Esophagus squamous epithelium (tissue), 5 donors: ENCODE measurements around the gene YEATS4. TPM values are rescaled to one million over a fixed set of nuclear protein-coding genes. Genes with fewer than 3 reads are reported as not detected.

Source experiments
- DNase-seq: peaks from one replicate; lab custom pipeline; 2025; lab: John Stamatoyannopoulos, UW
- H3K27ac ChIP-seq, 4 donors: fragments of 200-600 bp; sonication (generic); one replicate each; pipeline ENCODE4 v1.5.1; 2016 to 2019; ENCODE audit warnings: mild to moderate bottlenecking in 1 of 4
- H3K27me3 ChIP-seq, 4 donors: fragments of 200-600 bp; sonication (generic); 1 replicate in 3 of 4; 2 replicates in 1 of 4; pipeline versions ENCODE4 v1.5.1 to v1.6.0; 2017 to 2021; ENCODE audit warnings: antibody characterized with exemption in 1 of 4
- H3K36me3 ChIP-seq, 3 donors: fragments of 200-600 bp; sonication (generic); one replicate each; pipeline ENCODE4 v1.5.1; 2016 to 2019
- H3K4me1 ChIP-seq, 3 donors: fragments of 200-600 bp; sonication (generic); one replicate each; pipeline ENCODE4 v1.5.1; 2017 to 2019
- H3K4me3 ChIP-seq, 4 donors: fragments of 200-600 bp; sonication (generic); 1 replicate in 3 of 4; 2 replicates in 1 of 4; pipeline ENCODE4 v1.5.1; 2016 to 2019; ENCODE audit warnings: mild to moderate bottlenecking in 2 of 4, moderate library complexity in 1 of 4
- H3K9me3 ChIP-seq, 3 donors: fragments of 200-600 bp; sonication (generic); one replicate each; pipeline ENCODE4 v1.5.1; 2016 to 2019
- CTCF ChIP-seq, 6 experiments: fragments of 450-650 bp in 4 of 6; fragments of 200-600 bp in 2 of 6; sonication (generic) in 2 of 6; IDR thresholded peaks; one replicate each; pipeline ENCODE4 v1.5.1; 2016 to 2019; ENCODE audit warnings: antibody characterized with exemption in 6 of 6, mild to moderate bottlenecking in 4 of 6, moderate library complexity in 4 of 6
- POLR2A ChIP-seq, 4 donors: fragments of 450-650 bp; IDR thresholded peaks; one replicate each; pipeline ENCODE4 v1.6.1; 2017; ENCODE audit warnings: antibody characterized with exemption in 4 of 4, mild to moderate bottlenecking in 4 of 4, moderate library complexity in 3 of 4
- WGBS, 2 donors: methylation state at CpG; one replicate each; pipeline ENCODE4 v1.1.5; 2018; 5-methylcytosine and 5-hydroxymethylcytosine counted together
- intact Hi-C: fragments of 100-400 bp; cut with DNase I; formaldehyde crosslinking; loops from one replicate; pipeline ENCODE4 v1.15.0; 2022
- total RNA-seq, 4 donors: library from RNA; depleted of rRNA; stranded (reverse); fragments of >200 nt; gene quantifications; one replicate each; pipeline ENCODE4 v1.1.0, GENCODE V29; 2016
- donor health status: DM: yes; HTN: yes; CAD: no.

Gene YEATS4
- total RNA-seq, 4 donors from 2014 or later, result 15.0 to 36.9 (median 26.2) TPM

- Histone ChIP-seq H3K4me1 (peaks cover 0 to 11% (median 0%) of the 10 kb centered on the region in 3 donors), H3K4me3 (no peak overlapping the region), H3K9me3 (no peaks in the 10 kb centered on the region), H3K27ac (no peak overlapping the region), H3K27me3 (no peaks in the 10 kb centered on the region), H3K36me3 (peaks cover 0 to 77% (median 0%) of the 10 kb centered on the region in 3 donors)
- intact Hi-C loops, result no loop called here
- WGBS, 2 donors, result 40 to 59% methylated on average over 5 of the region's 5 CpGs
- DNase-seq, result no peak
- TF ChIP-seq POLR2A (IDR thresholded peaks at IDR 0.05) (no peak), CTCF (IDR thresholded peaks at IDR 0.05) (no peak)
Observed at GRCh38 chr12:69366796-69367195, 7.3 kb downstream of the YEATS4 start.

- WGBS, 2 donors, result 88 to 93% methylated on average over 1 of the region's 1 CpG
Observed at GRCh38 chr12:69368171-69368570, 8.6 kb downstream of the YEATS4 start.

GRCh38 chr12:69383074-69383473 is 23.5 kb downstream of the YEATS4 start:
- H3K4me1 ChIP-seq, result peaks cover 0 to 7% (median 0%) of the 10 kb centered on the region in 3 donors
- no peaks in the 10 kb centered on the region for H3K27me3 ChIP-seq
- peaks cover 0 to 42% (median 0%) of the 10 kb centered on the region in 3 donors for H3K36me3 ChIP-seq
- TF ChIP-seq CTCF (IDR thresholded peaks at IDR 0.05) (no peak), POLR2A (IDR thresholded peaks at IDR 0.05) (no peak)
- no peak overlapping the region for H3K4me3 ChIP-seq
- no peak overlapping the region for H3K27ac ChIP-seq
- DNase-seq, result no peak
- WGBS, 2 donors, result 52 to 71% methylated on average over 1 of the region's 1 CpG
- no peaks in the 10 kb centered on the region for H3K9me3 ChIP-seq
- intact Hi-C loops, result no loop called here

More at GRCh38 chr12:69368171-69368570, 8.6 kb downstream of the YEATS4 start:
- Histone ChIP-seq H3K27ac (no peak overlapping the region), H3K4me3 (no peak overlapping the region), H3K4me1 (peaks cover 0 to 11% (median 0%) of the 10 kb centered on the region in 3 donors), H3K36me3 (peaks cover 0 to 84% (median 0%) of the 10 kb centered on the region in 3 donors), H3K27me3 (no peaks in the 10 kb centered on the region), H3K9me3 (no peaks in the 10 kb centered on the region)
- intact Hi-C loops, result no loop called here
- TF ChIP-seq POLR2A (IDR thresholded peaks at IDR 0.05) (no peak), CTCF (IDR thresholded peaks at IDR 0.05) (no peak)
- no peak for DNase-seq

GRCh38 chr12:69385038-69385437 is 25.5 kb downstream of the YEATS4 start:
- WGBS, 2 donors, result 72% methylated on average over 3 of the region's 3 CpGs
- intact Hi-C loops, result no loop called here
- Histone ChIP-seq H3K36me3 (peaks cover 0 to 27% (median 0%) of the 10 kb centered on the region in 3 donors), H3K27ac (no peak overlapping the region), H3K4me1 (peaks cover 0 to 7% (median 0%) of the 10 kb centered on the region in 3 donors), H3K27me3 (no peaks in the 10 kb centered on the region), H3K4me3 (no peak overlapping the region), H3K9me3 (no peaks in the 10 kb centered on the region)
- no peak for DNase-seq
- TF ChIP-seq POLR2A (IDR thresholded peaks at IDR 0.05) (no peak), CTCF (IDR thresholded peaks at IDR 0.05) (no peak)

- no peak overlapping the region for H3K27ac ChIP-seq
- H3K27me3 ChIP-seq, result no peaks in the 10 kb centered on the region
- 81 to 88% methylated on average over 2 of the region's 2 CpGs for WGBS, 2 donors
- no peak for TF ChIP-seq CTCF (IDR thresholded peaks at IDR 0.05)
- TF ChIP-seq POLR2A (IDR thresholded peaks at IDR 0.05), result no peak
- no peak for DNase-seq
- H3K36me3 ChIP-seq, result peaks cover 0 to 30% (median 0%) of the 10 kb centered on the region in 3 donors
- no peak overlapping the region for H3K4me3 ChIP-seq
- H3K4me1 ChIP-seq, result peaks cover 0 to 11% (median 0%) of the 10 kb centered on the region in 3 donors
- H3K9me3 ChIP-seq, result no peaks in the 10 kb centered on the region
- intact Hi-C loops, result no loop called here
Observed at GRCh38 chr12:69386921-69387320, 27.4 kb downstream of the YEATS4 start.
